HEK293 (cell line): ENCODE results near the gene SLC39A11.
A peak's percentile ranks its signal among the peaks of the same experiment; 100 is the strongest.
"Not testable (repeated sequence)": the region's sequence is repeated elsewhere in the genome, so short reads cannot be mapped to it uniquely, and the experiment has no call there.

ENCODE experiments used
- CTCF ChIA-PET: fragments of 350-600 bp; formaldehyde crosslinking; extraction: SDS; loops from one replicate; lab custom pipeline; 2021; ENCODE audit warnings: antibody characterized with exemption; lab: Yijun Ruan, JAX
- POLR2A ChIA-PET: fragments of 300-600 bp; formaldehyde crosslinking; extraction: SDS; loops from one replicate; lab custom pipeline; 2020; ENCODE audit warnings: antibody characterized with exemption, inconsistent platforms; lab: Yijun Ruan, JAX
- H3K27ac ChIP-seq: fragments of 200-500 bp; sonication (Bioruptor generic); 2 replicates; pipeline ENCODE4 v1.5.1; 2014; ENCODE audit warnings: low read depth, low read length, control low read depth, inconsistent platforms; ENCODE audit errors: extremely low read depth
- H3K36me3 ChIP-seq, 2 experiments: fragments of 200-500 bp in 1 of 2; sonication (Bioruptor generic) in 1 of 2; 1 replicate in 1 of 2; 2 replicates in 1 of 2; pipeline ENCODE4 v1.5.1; 2014 to 2017; ENCODE audit warnings: inconsistent platforms in 2 of 2, low read length in 2 of 2; ENCODE audit not compliant: control insufficient read depth in 2 of 2, insufficient read depth in 1 of 2
- H3K4me1 ChIP-seq: fragments of 200-500 bp; sonication (Bioruptor generic); 2 replicates; pipeline ENCODE4 v1.5.1; 2014; ENCODE audit warnings: mild to moderate bottlenecking, low read length, inconsistent platforms; ENCODE audit not compliant: control insufficient read depth, insufficient read depth
- H3K4me3 ChIP-seq: 2 replicates; pipeline ENCODE4 v1.5.1; 2011; ENCODE audit warnings: low read depth, mild to moderate bottlenecking, control low read depth, low read length, moderate library complexity
- H3K9me3 ChIP-seq: fragments of 200-500 bp; sonication (Bioruptor generic); 2 replicates; pipeline ENCODE4 v1.5.1; 2014; ENCODE audit warnings: low read depth, low read length, inconsistent platforms; ENCODE audit not compliant: control insufficient read depth, insufficient read depth
- GLI4 ChIP-seq: fragments of 450-650 bp; formaldehyde crosslinking; IDR thresholded peaks from 2 replicates; pipeline ENCODE4 v1.5.1; 2016; ENCODE audit warnings: missing biosample characterization, missing genetic modification characterization
- GLIS1 ChIP-seq: fragments of 450-650 bp; formaldehyde crosslinking; IDR thresholded peaks from 2 replicates; pipeline ENCODE4 v1.5.1; 2016; ENCODE audit warnings: missing biosample characterization, missing genetic modification characterization
- OVOL3 ChIP-seq: fragments of 450-650 bp; formaldehyde crosslinking; IDR thresholded peaks from 2 replicates; pipeline ENCODE4 v1.5.1; 2016; ENCODE audit warnings: missing biosample characterization, missing genetic modification characterization
- SCRT1 ChIP-seq: fragments of 450-650 bp; formaldehyde crosslinking; IDR thresholded peaks from 2 replicates; pipeline ENCODE4 v1.5.1; 2016; ENCODE audit warnings: missing biosample characterization, missing genetic modification characterization, borderline replicate concordance
- TRIM28 ChIP-seq: IDR thresholded peaks from 2 replicates; pipeline ENCODE4 v1.6.1; 2011; ENCODE audit warnings: low read length, control low read depth, borderline replicate concordance
- ZFP69B ChIP-seq: fragments of 450-650 bp; formaldehyde crosslinking; IDR thresholded peaks from 2 replicates; pipeline ENCODE4 v1.5.1; 2016; ENCODE audit warnings: missing biosample characterization, missing genetic modification characterization
- ZIC2 ChIP-seq: fragments of 450-650 bp; formaldehyde crosslinking; IDR thresholded peaks from 2 replicates; pipeline ENCODE4 v1.5.1; 2016; ENCODE audit warnings: missing biosample characterization, missing genetic modification characterization
- ZNF114 ChIP-seq: fragments of 450-650 bp; formaldehyde crosslinking; IDR thresholded peaks from 2 replicates; pipeline ENCODE4 v1.5.0; 2017; ENCODE audit warnings: missing biosample characterization, missing genetic modification characterization
- ZNF175 ChIP-seq: fragments of 450-650 bp; formaldehyde crosslinking; IDR thresholded peaks from 2 replicates; pipeline ENCODE4 v1.5.1; 2016; ENCODE audit warnings: missing biosample characterization, missing genetic modification characterization
- ZNF302 ChIP-seq: fragments of 450-650 bp; formaldehyde crosslinking; IDR thresholded peaks from 2 replicates; pipeline ENCODE4 v1.5.1; 2016; ENCODE audit warnings: missing biosample characterization, missing genetic modification characterization, low read depth
- ZNF48 ChIP-seq: fragments of 450-650 bp; formaldehyde crosslinking; IDR thresholded peaks from 2 replicates; pipeline ENCODE4 v1.5.1; 2016; ENCODE audit warnings: missing biosample characterization, missing genetic modification characterization
- ZNF530 ChIP-seq: fragments of 450-650 bp; formaldehyde crosslinking; IDR thresholded peaks from 2 replicates; pipeline ENCODE4 v1.5.1; 2016; ENCODE audit warnings: low read depth, missing biosample characterization, missing genetic modification characterization
- ZNF571 ChIP-seq: fragments of 450-650 bp; formaldehyde crosslinking; IDR thresholded peaks from 2 replicates; pipeline ENCODE4 v1.5.0; 2017; ENCODE audit warnings: missing biosample characterization, missing genetic modification characterization
- ZNF747 ChIP-seq: fragments of 450-650 bp; formaldehyde crosslinking; IDR thresholded peaks from 2 replicates; pipeline ENCODE4 v1.5.1; 2016; ENCODE audit warnings: missing biosample characterization, missing genetic modification characterization
- ZSCAN16 ChIP-seq: fragments of 450-650 bp; formaldehyde crosslinking; IDR thresholded peaks from 2 replicates; pipeline ENCODE4 v1.5.1; 2016; ENCODE audit warnings: missing biosample characterization, missing genetic modification characterization
- TF ChIP-seq, protein P1 (sequence below): fragments of 450-650 bp; IDR thresholded peaks from 2 replicates; pipeline ENCODE4 v1.5.1; 2018; ENCODE audit warnings: missing biosample characterization, mild to moderate bottlenecking, missing genetic modification characterization
- TF ChIP-seq, protein P2 (sequence below): fragments of 450-650 bp; formaldehyde crosslinking; IDR thresholded peaks from 2 replicates; pipeline ENCODE4 v1.5.1; 2017; ENCODE audit warnings: missing biosample characterization, missing genetic modification characterization
- TF ChIP-seq, protein P3 (sequence below): fragments of 450-650 bp; formaldehyde crosslinking; IDR thresholded peaks from 2 replicates; pipeline ENCODE4 v1.5.1; 2016; ENCODE audit warnings: missing biosample characterization, missing genetic modification characterization
- TF ChIP-seq, protein P4 (sequence below): fragments of 450-650 bp; formaldehyde crosslinking; IDR thresholded peaks from 2 replicates; pipeline ENCODE4; 2016; ENCODE audit warnings: missing biosample characterization, missing genetic modification characterization

SLC39A11 gene

DNA sequence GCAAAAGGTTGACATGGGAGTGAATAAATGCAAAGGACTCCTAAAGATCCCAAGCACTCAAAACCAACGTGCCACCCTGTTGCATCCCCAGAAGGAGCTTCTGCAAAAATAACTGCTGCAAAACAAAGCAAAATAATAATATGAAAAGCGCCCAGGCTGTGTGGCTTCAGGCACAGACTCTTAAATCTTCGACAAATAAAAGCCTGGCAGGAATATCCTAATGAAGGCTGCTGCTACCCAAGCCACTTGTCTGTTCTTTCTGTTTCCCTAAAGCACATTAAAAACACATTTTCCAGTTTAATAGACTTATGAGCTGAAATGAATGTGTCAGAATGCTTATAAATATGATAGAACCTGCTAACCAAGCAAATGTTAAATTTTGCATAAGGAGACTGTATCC, 154.0 kb downstream of the SLC39A11 start:
- H3K4me1 ChIP-seq: no peaks in the 10 kb centered on the region
- H3K4me3 ChIP-seq: no peak overlapping the region
- H3K9me3 ChIP-seq: no peaks in the 10 kb centered on the region
- H3K36me3 ChIP-seq: no peaks in the 10 kb centered on the region
- ChIA-PET CTCF (interaction anchor here (1.3 kb wide), 1 partner anchor 10 kb away, joined by 3 read pairs; no protein-coding TSS in a partner anchor), POLR2A (no interaction called here)
- TF ChIP-seq, protein P1, sequence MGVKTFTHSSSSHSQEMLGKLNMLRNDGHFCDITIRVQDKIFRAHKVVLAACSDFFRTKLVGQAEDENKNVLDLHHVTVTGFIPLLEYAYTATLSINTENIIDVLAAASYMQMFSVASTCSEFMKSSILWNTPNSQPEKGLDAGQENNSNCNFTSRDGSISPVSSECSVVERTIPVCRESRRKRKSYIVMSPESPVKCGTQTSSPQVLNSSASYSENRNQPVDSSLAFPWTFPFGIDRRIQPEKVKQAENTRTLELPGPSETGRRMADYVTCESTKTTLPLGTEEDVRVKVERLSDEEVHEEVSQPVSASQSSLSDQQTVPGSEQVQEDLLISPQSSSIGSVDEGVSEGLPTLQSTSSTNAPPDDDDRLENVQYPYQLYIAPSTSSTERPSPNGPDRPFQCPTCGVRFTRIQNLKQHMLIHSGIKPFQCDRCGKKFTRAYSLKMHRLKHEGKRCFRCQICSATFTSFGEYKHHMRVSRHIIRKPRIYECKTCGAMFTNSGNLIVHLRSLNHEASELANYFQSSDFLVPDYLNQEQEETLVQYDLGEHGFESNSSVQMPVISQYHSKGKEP (tag by site-specific recombination): no peak
- no peak for TF ChIP-seq ZIC2 (tag by site-specific recombination)
- no peak for TF ChIP-seq ZNF747 (tag by site-specific recombination)
- TF ChIP-seq ZNF114: no peak
- no peak for TF ChIP-seq ZNF48 (tag by site-specific recombination)
- TF ChIP-seq OVOL3 (tag by site-specific recombination): no peak
- no peak for TF ChIP-seq ZSCAN16
- TF ChIP-seq ZNF302: no peak
- TF ChIP-seq SCRT1: no peak
- no peak for TF ChIP-seq ZNF175 (tag by site-specific recombination)
- no peak for TF ChIP-seq ZNF571 (tag by site-specific recombination)
- no peak for TF ChIP-seq ZNF530 (tag by site-specific recombination)
- H3K27ac ChIP-seq: no peak overlapping the region

DNA sequence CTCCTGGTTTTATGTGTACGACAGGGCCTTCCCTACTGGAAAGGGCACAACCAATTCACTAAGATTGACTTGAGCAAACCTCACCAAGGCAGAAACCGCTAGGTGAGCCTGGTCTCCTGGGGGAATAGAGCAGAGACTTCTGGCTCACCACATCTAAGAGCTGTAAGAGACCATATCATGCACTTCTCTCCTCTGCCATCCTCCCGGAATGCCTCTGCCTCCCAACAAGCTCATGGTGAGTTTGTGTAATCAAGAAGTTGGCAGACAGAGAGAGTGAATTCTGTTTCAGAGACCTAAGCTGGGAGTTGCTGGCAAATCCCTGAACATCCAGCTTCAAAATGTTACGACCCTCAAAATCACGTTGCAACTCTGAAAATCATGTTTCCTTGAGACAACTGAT, 154.8 kb downstream of the SLC39A11 start:
- H3K4me1 ChIP-seq: no peaks in the 10 kb centered on the region
- ChIA-PET POLR2A (no interaction called here), CTCF (interaction anchor here (0.7 to 1.3 kb wide), 3 partner anchors 11 to 75 kb away, joined by 3 read pairs; no protein-coding TSS in a partner anchor)
- no peak overlapping the region for H3K27ac ChIP-seq
- no peaks in the 10 kb centered on the region for H3K9me3 ChIP-seq
- H3K4me3 ChIP-seq: no peak overlapping the region
- H3K36me3 ChIP-seq: no peaks in the 10 kb centered on the region
- TF ChIP-seq, protein P2, sequence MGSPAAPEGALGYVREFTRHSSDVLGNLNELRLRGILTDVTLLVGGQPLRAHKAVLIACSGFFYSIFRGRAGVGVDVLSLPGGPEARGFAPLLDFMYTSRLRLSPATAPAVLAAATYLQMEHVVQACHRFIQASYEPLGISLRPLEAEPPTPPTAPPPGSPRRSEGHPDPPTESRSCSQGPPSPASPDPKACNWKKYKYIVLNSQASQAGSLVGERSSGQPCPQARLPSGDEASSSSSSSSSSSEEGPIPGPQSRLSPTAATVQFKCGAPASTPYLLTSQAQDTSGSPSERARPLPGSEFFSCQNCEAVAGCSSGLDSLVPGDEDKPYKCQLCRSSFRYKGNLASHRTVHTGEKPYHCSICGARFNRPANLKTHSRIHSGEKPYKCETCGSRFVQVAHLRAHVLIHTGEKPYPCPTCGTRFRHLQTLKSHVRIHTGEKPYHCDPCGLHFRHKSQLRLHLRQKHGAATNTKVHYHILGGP (tag by site-specific recombination): no peak
- TF ChIP-seq, protein P3, sequence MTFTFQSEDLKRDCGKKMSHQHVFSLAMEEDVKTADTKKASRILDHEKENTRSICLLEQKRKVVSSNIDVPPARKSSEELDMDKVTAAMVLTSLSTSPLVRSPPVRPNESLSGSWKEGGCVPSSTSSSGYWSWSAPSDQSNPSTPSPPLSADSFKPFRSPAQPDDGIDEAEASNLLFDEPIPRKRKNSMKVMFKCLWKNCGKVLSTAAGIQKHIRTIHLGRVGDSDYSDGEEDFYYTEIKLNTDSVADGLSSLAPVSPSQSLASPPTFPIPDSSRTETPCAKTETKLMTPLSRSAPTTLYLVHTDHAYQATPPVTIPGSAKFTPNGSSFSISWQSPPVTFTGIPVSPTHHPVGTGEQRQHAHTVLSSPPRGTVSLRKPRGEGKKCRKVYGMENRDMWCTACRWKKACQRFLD: no peak
- TF ChIP-seq TRIM28 (no peak), GLIS1 (tag by site-specific recombination) (0 out of 2 replicates have a peak, but pooled peaks have one; percentile 11), GLI4 (tag by site-specific recombination) (no peak)
- TF ChIP-seq, protein P4, sequence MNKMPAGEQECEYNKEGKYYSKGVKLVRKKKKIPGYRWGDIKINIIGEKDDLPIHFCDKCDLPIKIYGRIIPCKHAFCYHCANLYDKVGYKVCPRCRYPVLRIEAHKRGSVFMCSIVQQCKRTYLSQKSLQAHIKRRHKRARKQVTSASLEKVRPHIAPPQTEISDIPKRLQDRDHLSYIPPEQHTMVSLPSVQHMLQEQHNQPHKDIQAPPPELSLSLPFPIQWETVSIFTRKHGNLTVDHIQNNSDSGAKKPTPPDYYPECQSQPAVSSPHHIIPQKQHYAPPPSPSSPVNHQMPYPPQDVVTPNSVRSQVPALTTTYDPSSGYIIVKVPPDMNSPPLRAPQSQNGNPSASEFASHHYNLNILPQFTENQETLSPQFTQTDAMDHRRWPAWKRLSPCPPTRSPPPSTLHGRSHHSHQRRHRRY (tag by site-specific recombination): no peak

DNA sequence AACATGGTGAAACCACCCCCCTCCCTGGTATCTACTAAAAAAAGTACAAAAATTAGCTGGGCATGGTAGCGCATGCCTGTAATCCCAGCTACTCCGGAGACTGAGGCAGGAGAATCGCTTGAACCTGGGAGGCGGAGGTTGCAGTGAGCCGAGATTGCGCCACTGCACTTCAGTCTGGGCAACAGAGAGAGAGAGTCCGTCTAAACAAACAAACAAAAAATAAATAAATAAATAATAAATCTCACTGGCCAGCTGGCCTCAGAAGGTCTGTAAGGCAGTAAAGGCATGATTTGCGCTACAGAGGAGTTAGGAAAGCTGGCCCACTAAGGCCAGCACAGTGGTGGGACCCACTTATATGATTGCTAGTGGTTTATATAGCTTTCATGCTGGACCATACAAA, 155.2 kb downstream of the SLC39A11 start:
- H3K4me1 ChIP-seq, H3K9me3 ChIP-seq, H3K36me3 ChIP-seq, H3K4me3 ChIP-seq, POLR2A ChIA-PET, H3K27ac ChIP-seq: not testable (repeated sequence)
- CTCF ChIA-PET: interaction anchor here (0.7 to 1.3 kb wide), 3 partner anchors 12 to 75 kb away, joined by 3 read pairs; no protein-coding TSS in a partner anchor
- 0 out of 2 replicates have a peak, but pooled peaks have one; percentile 33 for TF ChIP-seq ZFP69B (tag by site-specific recombination)
